Right atrium auricular region (tissue), 2 donors: ENCODE data around the gene KLHL21. TPM values are rescaled to one million over a fixed set of nuclear protein-coding genes. Genes with fewer than 3 reads are reported as not detected.

Source experiments
- DNase-seq: peaks from one replicate; pipeline ENCODE4 v3.0.0-alpha.2; 2019; ENCODE audit warnings: low spot score
- H3K27ac ChIP-seq, 2 donors: fragments of 200-600 bp; sonication (generic); 1 replicate in 1 of 2; 2 replicates in 1 of 2; pipeline ENCODE4 v1.5.1; 2016 to 2019
- H3K27me3 ChIP-seq, 2 donors: fragments of 200-600 bp; sonication (generic); one replicate each; pipeline versions ENCODE4 v1.5.1 to v1.6.0; 2017 to 2019
- H3K36me3 ChIP-seq: fragments of 200-600 bp; sonication (generic); one replicate; pipeline ENCODE4 v1.5.1; 2016
- H3K4me1 ChIP-seq, 2 donors: fragments of 200-600 bp; sonication (generic); one replicate each; pipeline versions ENCODE4 v1.5.1 to v1.6.0; 2017 to 2019
- H3K4me3 ChIP-seq, 2 donors: fragments of 200-600 bp; sonication (generic); 1 replicate in 1 of 2; 2 replicates in 1 of 2; pipeline ENCODE4 v1.5.1; 2017 to 2019; ENCODE audit warnings: mild to moderate bottlenecking in 1 of 2, moderate library complexity in 1 of 2
- H3K9me3 ChIP-seq, 2 donors: fragments of 200-600 bp; sonication (generic); one replicate each; pipeline ENCODE4 v1.5.1; 2019
- CTCF ChIP-seq, 2 donors: fragments of 200-600 bp; sonication (generic); IDR thresholded peaks; one replicate each; pipeline ENCODE4 v1.5.1; 2019; ENCODE audit warnings: antibody characterized with exemption in 2 of 2
- total RNA-seq, 2 donors: library from RNA; depleted of rRNA; stranded (reverse); fragments of >200 nt; gene quantifications; one replicate each; pipeline ENCODE4 v1.1.0, GENCODE V29; 2016

Gene KLHL21
- total RNA-seq, 2 donors from 2014 or later = 61.6 to 83.0 TPM

GRCh38 chr1:6545276-6546112 is 57.2 kb downstream of the KLHL21 start:
- no peak overlapping the region for H3K4me3 ChIP-seq
- peaks cover 0 to 19% of the 10 kb centered on the region in 2 donors for H3K4me1 ChIP-seq
- DNase-seq = no peak
- TF ChIP-seq CTCF (IDR thresholded peaks at IDR 0.05) = no peak
- H3K27ac ChIP-seq = no peak overlapping the region
- H3K36me3 ChIP-seq = peaks cover 77% of the 10 kb centered on the region
- H3K9me3 ChIP-seq = no peaks in the 10 kb centered on the region
- no peaks in the 10 kb centered on the region for H3K27me3 ChIP-seq

- H3K4me3 ChIP-seq = no peak overlapping the region
- no peaks in the 10 kb centered on the region for H3K27me3 ChIP-seq
- H3K9me3 ChIP-seq = no peaks in the 10 kb centered on the region
- TF ChIP-seq CTCF (IDR thresholded peaks at IDR 0.05) = no peak
- no peak for DNase-seq
- H3K27ac ChIP-seq = no peak overlapping the region
- peaks cover 71% of the 10 kb centered on the region for H3K36me3 ChIP-seq
- peaks cover 0 to 19% of the 10 kb centered on the region in 2 donors for H3K4me1 ChIP-seq
Observed at GRCh38 chr1:6544831-6545230, 57.8 kb downstream of the KLHL21 start.

Other genes starting within 250 kb of the KLHL21 start
- gene ACOT7, start 209.1 kb downstream of the KLHL21 start, total RNA-seq = 10 to 100 TPM in 1 of 2 donors, 1 to 10 TPM in 1; 6.6 to 10.7 TPM
- gene HES2, start 182.9 kb downstream of the KLHL21 start, total RNA-seq = not detected
- gene ESPN, start 178.1 kb downstream of the KLHL21 start, total RNA-seq = under 1 TPM in 1 of 2 donors, not detected in 1; 0.47 TPM
- 1 to 10 TPM; 4.4 to 7.4 TPM for gene TNFRSF25, start 136.7 kb downstream of the KLHL21 start, total RNA-seq
- 1 to 10 TPM; 7.0 to 7.9 TPM for gene PLEKHG5, start 111.2 kb downstream of the KLHL21 start, total RNA-seq
- gene NOL9, start 48.4 kb downstream of the KLHL21 start, total RNA-seq = 10 to 100 TPM; 15.4 to 15.6 TPM
- gene TAS1R1, start 47.6 kb downstream of the KLHL21 start, total RNA-seq = not detected
- gene ZBTB48, start 22.9 kb downstream of the KLHL21 start, total RNA-seq = 1 to 10 TPM; 4.0 to 9.0 TPM
- 1 to 10 TPM; 5.0 to 8.1 TPM for gene PHF13, start 10.9 kb upstream of the KLHL21 start, total RNA-seq
- gene THAP3, start 22.0 kb upstream of the KLHL21 start, total RNA-seq = 10 to 100 TPM; 14.6 to 21.4 TPM
- gene DNAJC11, start 98.9 kb upstream of the KLHL21 start, total RNA-seq = 10 to 100 TPM; 25.3 to 48.0 TPM
- gene CAMTA1, start 182.6 kb upstream of the KLHL21 start, total RNA-seq = 100 to 1,000 TPM; 132 to 190 TPM